ENCODE data around the gene ARRDC1. TPM values are rescaled to one million over a fixed set of nuclear protein-coding genes. Genes with fewer than 3 reads are reported as not detected.

Gene ARRDC1
- total and polyA plus RNA-seq, 9 of the 15 experiments (the other 6 are each of a cell fraction or from before 2014, with no cell fraction given), result 0.21 to 45.3 (median 18.6) TPM

- no peak for TF ChIP-seq KDM5B (IDR thresholded peaks at IDR 0.05; ENCODE audit: insufficient replicate concordance, low read depth, low read length)
- no peak for TF ChIP-seq JUNB (CRISPR knock-in tag; conservative IDR thresholded peaks at IDR 0.05)
- no peak for TF ChIP-seq E4F1 (CRISPR knock-in tag; IDR thresholded peaks at IDR 0.05; ENCODE audit: borderline replicate concordance)
- peak; percentile 44; the same call in 1 of the 2 replicates for TF ChIP-seq POLR2G (IDR thresholded peaks at IDR 0.05; ENCODE audit: low read depth, low read length)
- no peak for TF ChIP-seq ZNF174 (CRISPR knock-in tag; IDR thresholded peaks at IDR 0.05)
- TF ChIP-seq GTF2A2 (tag; IDR thresholded peaks at IDR 0.05), result no peak
- no peak for TF ChIP-seq EP400 (IDR thresholded peaks at IDR 0.05)
- TF ChIP-seq HEY1 (CRISPR knock-in tag; IDR thresholded peaks at IDR 0.05; ENCODE audit: borderline replicate concordance), result no peak
- TF ChIP-seq SUPT5H (IDR thresholded peaks at IDR 0.05), result peak; percentile 27; the same call in 1 of the 2 replicates
- TF ChIP-seq FOXP1 (CRISPR knock-in tag; IDR thresholded peaks at IDR 0.05), result no peak
- TF ChIP-seq ETS1 (conservative IDR thresholded peaks at IDR 0.05; ENCODE audit: control insufficient read depth, low read depth, low read length), result no peak
- peak; percentile 66 for TF ChIP-seq NFIC (IDR thresholded peaks at IDR 0.05)
- TF ChIP-seq TCF7L2 (IDR thresholded peaks at IDR 0.05; ENCODE audit: low read depth, low read length), result no peak
- TF ChIP-seq CTCF (IDR thresholded peaks at IDR 0.05 in 2 of 3, conservative IDR thresholded peaks at IDR 0.05 in 1 of 3; ENCODE audit: insufficient read depth in 2 of 3, low read depth in 1 of 3, low read length in 3 of 3), result no peak
- peak; percentile 69; the same call in 1 of the 2 replicates for TF ChIP-seq ZBTB33 (CRISPR knock-in tag; IDR thresholded peaks at IDR 0.05)
- no peak for TF ChIP-seq HDAC2 (IDR thresholded peaks at IDR 0.05)
Observed at GRCh38 chr9:137580209-137580953, 25.1 kb upstream of the ARRDC1 start (continued).

Measured in K562 (cell line).